ENCODE measurements around the gene USP48.
A peak's percentile ranks its signal among the peaks of the same experiment; 100 is the strongest.

Gene USP48, protein sequence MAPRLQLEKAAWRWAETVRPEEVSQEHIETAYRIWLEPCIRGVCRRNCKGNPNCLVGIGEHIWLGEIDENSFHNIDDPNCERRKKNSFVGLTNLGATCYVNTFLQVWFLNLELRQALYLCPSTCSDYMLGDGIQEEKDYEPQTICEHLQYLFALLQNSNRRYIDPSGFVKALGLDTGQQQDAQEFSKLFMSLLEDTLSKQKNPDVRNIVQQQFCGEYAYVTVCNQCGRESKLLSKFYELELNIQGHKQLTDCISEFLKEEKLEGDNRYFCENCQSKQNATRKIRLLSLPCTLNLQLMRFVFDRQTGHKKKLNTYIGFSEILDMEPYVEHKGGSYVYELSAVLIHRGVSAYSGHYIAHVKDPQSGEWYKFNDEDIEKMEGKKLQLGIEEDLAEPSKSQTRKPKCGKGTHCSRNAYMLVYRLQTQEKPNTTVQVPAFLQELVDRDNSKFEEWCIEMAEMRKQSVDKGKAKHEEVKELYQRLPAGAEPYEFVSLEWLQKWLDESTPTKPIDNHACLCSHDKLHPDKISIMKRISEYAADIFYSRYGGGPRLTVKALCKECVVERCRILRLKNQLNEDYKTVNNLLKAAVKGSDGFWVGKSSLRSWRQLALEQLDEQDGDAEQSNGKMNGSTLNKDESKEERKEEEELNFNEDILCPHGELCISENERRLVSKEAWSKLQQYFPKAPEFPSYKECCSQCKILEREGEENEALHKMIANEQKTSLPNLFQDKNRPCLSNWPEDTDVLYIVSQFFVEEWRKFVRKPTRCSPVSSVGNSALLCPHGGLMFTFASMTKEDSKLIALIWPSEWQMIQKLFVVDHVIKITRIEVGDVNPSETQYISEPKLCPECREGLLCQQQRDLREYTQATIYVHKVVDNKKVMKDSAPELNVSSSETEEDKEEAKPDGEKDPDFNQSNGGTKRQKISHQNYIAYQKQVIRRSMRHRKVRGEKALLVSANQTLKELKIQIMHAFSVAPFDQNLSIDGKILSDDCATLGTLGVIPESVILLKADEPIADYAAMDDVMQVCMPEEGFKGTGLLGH

DNA sequence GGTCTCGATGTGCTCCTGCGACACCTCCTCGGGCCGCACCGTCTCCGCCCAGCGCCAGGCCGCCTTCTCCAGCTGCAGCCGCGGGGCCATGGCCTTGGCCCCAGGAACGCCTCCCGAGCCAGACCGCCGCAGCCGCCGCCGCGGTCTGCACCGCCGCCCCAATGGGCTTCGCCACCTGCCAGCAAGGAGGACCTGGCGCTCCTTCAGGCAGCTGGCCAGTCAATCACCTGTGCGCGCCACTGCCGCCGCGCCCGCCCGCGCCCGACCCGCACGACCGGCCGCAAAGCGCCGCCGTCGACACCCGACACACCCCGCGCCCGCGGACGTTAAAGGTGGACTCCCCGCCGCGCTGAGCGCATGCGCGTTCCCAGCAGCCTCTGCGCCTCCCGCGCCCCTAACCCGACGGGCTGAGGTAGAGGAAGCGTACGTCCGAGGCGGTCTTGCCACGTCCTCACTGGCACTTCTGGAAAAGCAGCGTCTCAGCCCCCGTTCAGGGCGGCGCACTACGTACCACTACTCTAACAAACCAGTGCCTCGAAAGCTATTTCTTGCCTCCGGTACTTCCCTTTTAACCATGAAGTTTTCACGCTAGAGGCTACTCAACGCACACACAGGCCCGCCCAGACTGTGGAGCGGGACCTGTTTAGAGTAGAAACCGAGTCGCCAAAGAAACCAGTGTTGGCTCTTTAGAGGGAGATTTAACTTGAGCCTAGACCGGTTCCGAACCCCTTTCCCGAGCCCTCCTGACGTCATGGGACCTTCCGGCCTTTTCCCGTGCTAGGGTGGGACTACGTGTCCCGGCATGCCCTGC lies at the start of gene USP48:
TSS of gene USP48 (minus strand) at position 282 of the 811 bp plus-strand sequence. CDS start at position 90, 192 bp downstream.
- intact Hi-C loops (cut with DNase I; ENCODE audit: low total_unique reads), result loop anchor here (10.0 kb wide), 1 partner anchor 182 kb away; no protein-coding TSS in a partner anchor
- no peaks in the 10 kb centered on the region for H3K27me3 ChIP-seq
- H3K36me3 ChIP-seq, result no peaks in the 10 kb centered on the region
- H3K4me1 ChIP-seq, result peaks cover 0 to 32% (median 16%) of the 10 kb centered on the region in 4 donors
- DNase-seq, result peak; percentile 96 to 97
- H3K4me3 ChIP-seq, result peak within 1 kb of the TSS; percentile 79 to 92
- TF ChIP-seq CTCF (IDR thresholded peaks at IDR 0.05), result no peak
- peak within 1 kb of the TSS; percentile 89 to 98 for H3K27ac ChIP-seq
- no peaks in the 10 kb centered on the region for H3K9me3 ChIP-seq

DNA sequence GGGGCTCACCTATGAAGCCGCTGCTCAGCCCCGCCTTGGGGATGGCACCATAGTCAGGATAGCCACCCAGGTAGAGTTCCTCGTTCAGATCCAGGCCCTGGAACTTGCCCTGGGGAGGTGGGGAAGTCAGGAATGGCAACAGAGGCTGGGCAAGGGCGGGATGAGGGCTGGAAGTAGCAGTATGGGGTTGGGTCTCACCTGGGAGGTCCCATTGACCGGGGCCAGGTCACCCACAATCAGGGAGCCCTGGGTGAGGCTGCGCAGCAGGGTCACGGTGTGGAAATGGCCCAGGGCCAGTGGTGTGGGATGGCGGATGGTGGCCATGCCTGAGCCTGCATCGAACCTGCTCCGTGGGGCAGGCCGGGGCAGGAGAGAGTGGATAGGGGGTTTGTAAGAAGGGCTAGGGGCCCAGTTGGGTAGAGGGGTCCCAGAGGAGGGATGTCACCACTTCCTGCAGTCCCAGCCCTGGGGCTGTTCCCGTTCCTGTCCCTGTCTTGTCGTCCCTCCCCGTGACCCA lies 48.6 kb upstream of the USP48 start:
- Histone ChIP-seq H3K36me3 (peaks cover 100% of the 10 kb centered on the region in 3 donors), H3K4me3 (no peak overlapping the region)

GRCh38 chr1:21830792-21831453 lies 48.0 kb upstream of the USP48 start:
- DNase-seq, result no peak
- Histone ChIP-seq H3K9me3 (no peaks in the 10 kb centered on the region), H3K27ac (no peak overlapping the region), H3K4me1 (no peaks in the 10 kb centered on the region), H3K27me3 (no peaks in the 10 kb centered on the region), H3K36me3 (peaks cover 100% of the 10 kb centered on the region in 3 donors), H3K4me3 (no peak overlapping the region)
- TF ChIP-seq CTCF (IDR thresholded peaks at IDR 0.05), result no peak
- intact Hi-C loops (cut with DNase I; ENCODE audit: low total_unique reads), result no loop called here

More for the DNA sequence above, 48.6 kb upstream of the USP48 start:
- Histone ChIP-seq H3K9me3 (no peaks in the 10 kb centered on the region), H3K27ac (no peak overlapping the region), H3K27me3 (no peaks in the 10 kb centered on the region), H3K4me1 (no peaks in the 10 kb centered on the region)
- DNase-seq, result no peak
- intact Hi-C loops (cut with DNase I; ENCODE audit: low total_unique reads), result no loop called here
- TF ChIP-seq CTCF (IDR thresholded peaks at IDR 0.05), result no peak

GRCh38 chr1:21829294-21829693 lies 46.3 kb upstream of the USP48 start:
- H3K27me3 ChIP-seq, result no peaks in the 10 kb centered on the region
- peaks cover 99 to 100% (median 100%) of the 10 kb centered on the region in 3 donors for H3K36me3 ChIP-seq
- intact Hi-C loops (cut with DNase I; ENCODE audit: low total_unique reads), result no loop called here
- DNase-seq, result no peak
- no peaks in the 10 kb centered on the region for H3K9me3 ChIP-seq
- H3K4me3 ChIP-seq, result no peak overlapping the region
- no peak overlapping the region for H3K27ac ChIP-seq
- no peaks in the 10 kb centered on the region for H3K4me1 ChIP-seq
- no peak for TF ChIP-seq CTCF (IDR thresholded peaks at IDR 0.05)
